Subcutaneous abdominal adipose tissue (tissue), 5 donors: Measurements from ENCODE around the gene ARHGEF4.

Source experiments
- H3K27ac ChIP-seq: one replicate; pipeline ENCODE4 v1.7.0; 2013; ENCODE audit warnings: low read depth, mild to moderate bottlenecking, inconsistent platforms, low read length, moderate library complexity
- H3K27me3 ChIP-seq, 5 donors: one replicate each; pipeline ENCODE4 v1.7.0; 2013; ENCODE audit warnings: low read length in 5 of 5, inconsistent platforms in 1 of 5; ENCODE audit not compliant: control insufficient read depth in 5 of 5, insufficient read depth in 4 of 5
- H3K36me3 ChIP-seq, 5 donors: one replicate each; pipeline ENCODE4 v1.7.0; 2013; ENCODE audit warnings: low read length in 5 of 5; ENCODE audit not compliant: control insufficient read depth in 5 of 5, insufficient read depth in 5 of 5
- H3K4me1 ChIP-seq, 5 donors: one replicate each; pipeline ENCODE4 v1.7.0; 2013; ENCODE audit warnings: low read length in 5 of 5, mild to moderate bottlenecking in 3 of 5, moderate library complexity in 1 of 5; ENCODE audit not compliant: control insufficient read depth in 5 of 5, insufficient read depth in 5 of 5
- H3K4me3 ChIP-seq, 5 donors: one replicate each; pipeline ENCODE4 v1.7.0; 2013; ENCODE audit warnings: low read length in 5 of 5, low read depth in 1 of 5
- H3K9ac ChIP-seq, 5 donors: one replicate each; pipeline ENCODE4 v1.7.0; 2013; ENCODE audit warnings: low read length in 5 of 5, mild to moderate bottlenecking in 4 of 5, moderate library complexity in 3 of 5
- H3K9me3 ChIP-seq, 5 donors: one replicate each; pipeline ENCODE4 v1.7.0; 2013; ENCODE audit warnings: low read length in 5 of 5; ENCODE audit not compliant: control insufficient read depth in 5 of 5
- donor health status: healthy.
- donor health status: healthy.
- donor health status: healthy.
- donor health status: healthy.
- donor health status: healthy.

ARHGEF4 gene

GRCh38 chr2:130843321-130843985 lies 6.7 kb downstream of the ARHGEF4 start:
- H3K4me1 ChIP-seq, result no peaks in the 10 kb centered on the region
- H3K27me3 ChIP-seq, result peaks cover 8 to 29% (median 25%) of the 10 kb centered on the region in 5 donors
- H3K9me3 ChIP-seq, result no peaks in the 10 kb centered on the region
- no peak overlapping the region for H3K27ac ChIP-seq
- H3K9ac ChIP-seq, result no peak overlapping the region
- H3K36me3 ChIP-seq, result no peaks in the 10 kb centered on the region
- no peak overlapping the region for H3K4me3 ChIP-seq

GRCh38 chr2:130844161-130844560 lies 7.4 kb downstream of the ARHGEF4 start:
- no peaks in the 10 kb centered on the region for H3K9me3 ChIP-seq
- no peak overlapping the region for H3K9ac ChIP-seq
- no peaks in the 10 kb centered on the region for H3K4me1 ChIP-seq
- H3K27ac ChIP-seq, result no peak overlapping the region
- no peaks in the 10 kb centered on the region for H3K36me3 ChIP-seq
- no peak overlapping the region for H3K4me3 ChIP-seq
- peaks cover 5 to 23% (median 18%) of the 10 kb centered on the region in 5 donors for H3K27me3 ChIP-seq

DNA sequence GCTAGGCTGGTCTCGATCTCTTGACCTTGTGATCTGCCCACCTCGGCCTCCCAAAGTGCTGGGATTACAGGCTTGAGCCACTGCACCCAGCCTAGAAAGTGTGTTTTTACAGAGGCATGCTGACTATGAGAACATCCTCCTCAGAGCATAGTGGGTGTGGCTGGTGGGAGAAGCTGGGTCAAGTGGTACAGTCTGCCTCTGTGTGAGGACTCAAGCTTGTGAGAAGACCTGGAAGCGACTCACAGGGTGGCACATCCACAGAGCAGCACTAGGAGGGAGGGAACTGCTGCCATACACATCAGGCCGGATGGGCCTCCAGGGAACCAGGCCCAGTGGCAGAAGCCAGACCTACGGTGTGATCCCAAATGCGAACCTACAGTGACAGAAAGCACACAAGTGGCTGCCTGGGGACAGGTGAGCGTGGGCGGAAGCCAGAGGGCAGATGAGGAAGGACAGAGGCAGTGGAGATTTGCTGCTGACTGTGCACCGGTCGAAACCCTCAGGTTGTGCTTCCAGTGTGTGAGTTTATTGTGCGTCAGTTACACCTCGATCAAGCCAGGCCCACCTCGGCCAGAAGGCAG lies 8.9 kb downstream of the ARHGEF4 start:
- no peak overlapping the region for H3K27ac ChIP-seq
- no peak overlapping the region for H3K9ac ChIP-seq
- H3K4me3 ChIP-seq, result no peak overlapping the region
- H3K9me3 ChIP-seq, result no peaks in the 10 kb centered on the region
- peaks cover 3 to 16% (median 11%) of the 10 kb centered on the region in 5 donors for H3K27me3 ChIP-seq
- H3K36me3 ChIP-seq, result no peaks in the 10 kb centered on the region
- no peaks in the 10 kb centered on the region for H3K4me1 ChIP-seq

DNA sequence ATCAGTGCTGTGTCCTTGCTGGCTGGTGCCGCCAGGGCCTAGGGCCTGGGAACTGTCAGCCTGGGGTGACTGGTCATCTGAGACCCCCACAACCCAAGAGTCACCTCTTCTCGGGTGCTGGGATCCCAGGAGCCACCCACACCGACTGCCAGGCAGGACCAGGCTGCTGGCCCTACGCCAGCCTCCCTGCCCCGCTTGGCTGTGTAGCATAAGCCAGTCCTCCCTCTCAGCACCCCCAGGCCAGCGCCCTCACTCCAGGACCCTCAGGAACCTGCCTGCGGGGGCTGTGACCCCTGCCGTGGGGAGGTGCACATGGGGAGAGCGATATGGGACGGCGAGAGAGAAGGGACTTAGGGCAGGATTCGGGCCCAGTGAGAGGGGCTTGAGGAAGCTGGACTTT lies 9.5 kb downstream of the ARHGEF4 start:
- Histone ChIP-seq H3K9me3 (no peaks in the 10 kb centered on the region), H3K4me1 (no peaks in the 10 kb centered on the region), H3K27me3 (peaks cover 3 to 15% (median 10%) of the 10 kb centered on the region in 5 donors), H3K4me3 (no peak overlapping the region), H3K9ac (no peak overlapping the region), H3K36me3 (no peaks in the 10 kb centered on the region), H3K27ac (no peak overlapping the region)

DNA sequence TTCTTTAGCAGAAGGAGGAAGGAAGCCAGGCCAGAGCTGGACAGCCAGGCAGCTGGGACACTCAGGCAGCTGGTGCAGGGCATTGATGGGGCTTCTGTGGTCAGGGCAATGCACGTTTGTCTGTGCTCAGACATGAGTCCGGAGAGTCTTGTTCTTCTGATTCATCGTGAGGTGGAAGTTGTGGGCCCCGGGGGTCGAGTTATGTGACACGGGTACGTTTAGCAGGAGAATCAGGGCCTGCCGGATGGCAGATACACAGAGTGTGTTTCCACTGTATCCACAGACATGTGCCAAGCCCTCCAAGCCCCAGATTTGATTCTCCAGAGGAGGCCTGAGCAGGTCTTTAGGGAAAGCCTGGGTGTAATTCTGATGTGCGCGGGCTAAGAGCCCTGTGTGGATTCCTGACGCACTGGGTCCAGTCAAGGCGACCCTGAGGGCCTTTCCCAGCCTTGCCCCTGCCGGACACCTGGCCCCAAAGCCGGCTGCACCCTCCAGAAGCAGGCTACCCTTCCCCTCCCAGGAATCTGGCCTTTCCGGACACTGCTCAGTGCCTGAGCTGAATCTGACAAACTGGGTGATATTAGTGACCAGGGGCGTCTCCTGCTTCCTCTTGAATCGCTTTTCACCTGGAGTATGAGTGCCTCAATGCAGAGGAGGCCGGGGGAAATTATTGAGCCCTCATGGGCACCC lies 10.1 kb downstream of the ARHGEF4 start:
- no peak overlapping the region for H3K4me3 ChIP-seq
- H3K4me1 ChIP-seq, result no peaks in the 10 kb centered on the region
- H3K9me3 ChIP-seq, result no peaks in the 10 kb centered on the region
- no peak overlapping the region for H3K9ac ChIP-seq
- no peak overlapping the region for H3K27ac ChIP-seq
- no peaks in the 10 kb centered on the region for H3K36me3 ChIP-seq
- peaks cover 3 to 15% (median 8%) of the 10 kb centered on the region in 5 donors for H3K27me3 ChIP-seq

DNA sequence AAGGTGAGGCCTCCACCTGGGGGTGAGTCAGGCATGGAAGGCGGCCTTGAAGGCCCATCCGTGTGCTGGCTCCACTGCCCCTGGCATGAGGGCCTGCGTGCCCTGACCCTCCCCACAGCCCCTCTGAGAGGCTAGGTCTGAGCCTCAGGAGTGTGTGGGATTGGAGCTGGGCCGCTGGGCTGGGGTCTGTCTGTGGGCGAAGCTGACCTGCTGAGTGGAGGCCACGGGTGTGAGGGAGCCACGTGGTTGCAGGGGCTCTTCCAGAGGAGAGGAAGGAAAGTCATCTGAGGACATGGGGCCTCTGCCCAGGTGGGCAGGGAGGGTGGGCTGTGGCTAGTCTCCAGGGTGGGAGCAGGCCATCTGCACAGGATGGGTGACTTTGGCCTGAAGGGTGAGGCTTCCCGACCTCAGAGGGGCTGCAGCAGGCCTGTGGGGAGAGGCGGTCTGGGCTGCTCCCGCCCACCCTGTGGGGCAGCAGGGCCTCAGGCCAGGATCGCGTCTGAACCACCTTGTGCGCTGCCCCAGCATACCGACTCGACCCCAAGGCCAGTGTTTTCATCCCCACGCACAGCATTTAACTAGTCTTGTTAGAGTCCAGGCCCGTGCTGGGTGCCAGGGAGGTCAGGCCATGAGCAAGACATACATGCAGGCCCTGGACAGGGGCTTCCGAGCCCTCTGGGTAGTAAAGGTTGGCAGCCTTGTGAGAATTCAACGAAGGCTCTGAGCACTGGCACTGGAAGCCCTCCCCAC lies 11.2 kb downstream of the ARHGEF4 start:
- Histone ChIP-seq H3K36me3 (no peaks in the 10 kb centered on the region), H3K4me3 (no peak overlapping the region), H3K27ac (no peak overlapping the region), H3K27me3 (peaks cover 2 to 15% (median 3%) of the 10 kb centered on the region in 5 donors), H3K9ac (no peak overlapping the region), H3K9me3 (no peaks in the 10 kb centered on the region), H3K4me1 (no peaks in the 10 kb centered on the region)

DNA sequence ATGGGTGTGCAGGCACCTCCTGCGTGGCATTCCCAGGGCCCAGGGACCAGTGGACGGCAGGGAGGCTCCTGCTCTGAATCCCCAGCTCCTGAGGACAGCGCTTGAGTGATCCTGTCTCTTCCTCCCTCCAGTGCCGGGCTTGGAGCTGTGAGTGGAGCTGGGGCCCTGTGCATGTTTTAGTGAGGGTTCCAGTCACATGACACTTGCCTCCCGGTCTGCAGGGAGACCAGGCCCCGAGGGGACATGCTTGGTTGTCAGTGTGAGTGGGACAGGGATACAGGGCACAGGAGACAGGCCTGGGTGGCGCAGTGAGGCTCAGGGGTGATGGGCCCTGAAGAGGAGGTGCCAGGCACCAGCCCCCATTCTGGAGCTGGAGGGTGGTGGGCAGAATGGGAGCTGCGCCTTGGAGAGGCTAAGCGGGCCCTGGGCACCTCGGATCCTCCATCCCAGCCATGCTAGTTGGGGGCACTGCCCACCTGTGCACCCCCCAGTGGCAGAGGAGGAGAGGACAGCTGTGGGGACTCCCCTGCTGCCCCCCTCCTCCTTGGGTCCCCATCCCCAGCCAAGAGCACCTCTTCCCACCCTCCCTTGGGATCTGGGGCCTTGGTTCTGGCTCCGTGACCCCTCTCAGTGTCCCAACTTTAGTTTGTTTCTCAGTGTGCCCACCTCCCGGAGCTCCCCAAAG lies 12.0 kb downstream of the ARHGEF4 start:
- Histone ChIP-seq H3K36me3 (no peaks in the 10 kb centered on the region), H3K4me3 (no peak overlapping the region), H3K27me3 (peaks cover 0 to 15% (median 4%) of the 10 kb centered on the region in 5 donors), H3K27ac (no peak overlapping the region), H3K4me1 (no peaks in the 10 kb centered on the region), H3K9me3 (no peaks in the 10 kb centered on the region), H3K9ac (no peak overlapping the region)

- Histone ChIP-seq H3K9ac (no peak overlapping the region), H3K4me3 (no peak overlapping the region), H3K36me3 (no peaks in the 10 kb centered on the region), H3K27ac (no peak overlapping the region), H3K4me1 (no peaks in the 10 kb centered on the region), H3K27me3 (peaks cover 0 to 10% (median 6%) of the 10 kb centered on the region in 5 donors), H3K9me3 (no peaks in the 10 kb centered on the region)
These were observed 13.4 kb downstream of the ARHGEF4 start for GRCh38 chr2:130849896-130850787.
